ENCODE results near the gene TRIM58. TPM values are rescaled to one million over a fixed set of nuclear protein-coding genes. Genes with fewer than 3 reads are reported as not detected.

The TRIM58 gene
- polyA plus RNA-seq, 1 donor = 1.0 TPM

DNA sequence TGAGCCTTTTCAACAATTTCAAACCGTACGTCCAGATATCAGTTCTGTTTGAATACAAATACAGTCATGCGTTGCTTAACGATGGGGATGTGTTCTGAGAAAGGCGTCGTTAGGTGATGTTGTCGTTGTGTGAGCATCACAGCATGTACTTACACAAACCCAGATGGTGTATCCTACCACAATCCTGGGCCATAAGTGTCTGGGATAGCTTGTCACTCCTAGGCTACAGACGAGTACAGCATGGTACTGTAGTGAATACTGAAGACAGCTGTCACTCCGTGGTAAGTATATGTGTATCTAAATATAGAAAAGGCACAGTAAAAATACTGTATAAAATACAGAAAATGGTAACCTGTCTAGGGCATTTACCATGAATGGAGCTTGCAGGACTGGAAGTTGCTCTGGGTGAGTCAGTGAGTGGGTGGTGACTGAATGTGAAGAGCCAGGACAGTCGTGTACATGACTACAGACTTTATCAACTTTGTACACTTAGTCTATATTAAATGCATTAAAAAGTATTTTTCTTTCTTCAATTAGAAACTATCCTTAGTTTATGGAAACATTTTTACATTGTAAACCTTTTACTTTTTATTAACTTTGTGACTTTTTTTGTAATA is 27.9 kb downstream of the TRIM58 start:
- no peak for DNase-seq

DNA sequence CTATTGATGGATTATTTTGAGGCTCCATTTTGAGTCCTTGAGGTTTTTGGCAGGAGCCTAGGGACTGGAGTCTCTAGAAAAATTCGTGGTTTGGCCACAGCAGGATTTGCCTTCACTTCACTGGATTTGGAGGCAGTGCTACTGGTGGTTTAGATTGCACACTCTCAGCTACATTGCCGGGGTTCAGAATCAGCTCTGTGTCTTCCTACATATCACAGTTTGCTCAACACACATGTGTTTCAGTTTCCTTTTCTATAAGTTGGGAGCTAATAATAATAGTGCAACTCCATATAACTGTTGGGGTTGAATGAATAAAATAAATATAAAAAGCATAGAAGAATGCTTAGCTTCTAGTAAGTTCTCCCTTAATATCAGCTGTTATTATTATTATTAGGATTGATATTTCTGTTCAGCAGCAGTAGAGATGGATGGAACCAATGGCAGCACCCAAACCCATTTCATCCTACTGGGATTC is 38.2 kb downstream of the TRIM58 start, which contains the start of gene OR2W3:
Gene OR2W3 (plus strand): TSS at position 425 of the 475 bp plus-strand sequence. CDS start 0 bp downstream, at position 425.
- DNase-seq = no peak

DNA sequence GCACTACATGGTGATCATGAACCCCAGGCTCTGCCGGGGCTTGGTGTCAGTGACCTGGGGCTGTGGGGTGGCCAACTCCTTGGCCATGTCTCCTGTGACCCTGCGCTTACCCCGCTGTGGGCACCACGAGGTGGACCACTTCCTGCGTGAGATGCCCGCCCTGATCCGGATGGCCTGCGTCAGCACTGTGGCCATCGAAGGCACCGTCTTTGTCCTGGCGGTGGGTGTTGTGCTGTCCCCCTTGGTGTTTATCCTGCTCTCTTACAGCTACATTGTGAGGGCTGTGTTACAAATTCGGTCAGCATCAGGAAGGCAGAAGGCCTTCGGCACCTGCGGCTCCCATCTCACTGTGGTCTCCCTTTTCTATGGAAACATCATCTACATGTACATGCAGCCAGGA is 39.0 kb downstream of the TRIM58 start:
- no peak for DNase-seq

DNA sequence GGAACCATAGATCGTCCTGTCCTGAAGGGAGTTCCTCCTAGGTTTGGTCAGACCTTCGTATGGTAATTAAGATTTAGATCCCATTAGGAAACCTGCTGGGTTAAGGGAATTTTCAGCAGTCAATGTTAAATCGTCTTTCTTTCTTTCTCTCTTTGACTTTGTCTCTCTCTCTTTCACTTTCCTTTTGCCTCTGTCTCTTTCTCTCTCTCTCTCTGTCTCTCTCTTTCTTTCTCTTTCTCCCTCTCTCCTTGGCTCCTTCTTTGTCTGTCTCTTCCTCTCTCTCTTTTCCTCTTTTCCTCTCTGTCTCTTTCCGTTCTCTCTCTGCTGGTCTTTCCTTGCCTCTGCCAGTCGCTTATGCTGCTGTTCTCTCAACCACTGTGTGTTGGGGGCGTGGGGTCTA is 47.1 kb downstream of the TRIM58 start:
- no peak for DNase-seq

DNA sequence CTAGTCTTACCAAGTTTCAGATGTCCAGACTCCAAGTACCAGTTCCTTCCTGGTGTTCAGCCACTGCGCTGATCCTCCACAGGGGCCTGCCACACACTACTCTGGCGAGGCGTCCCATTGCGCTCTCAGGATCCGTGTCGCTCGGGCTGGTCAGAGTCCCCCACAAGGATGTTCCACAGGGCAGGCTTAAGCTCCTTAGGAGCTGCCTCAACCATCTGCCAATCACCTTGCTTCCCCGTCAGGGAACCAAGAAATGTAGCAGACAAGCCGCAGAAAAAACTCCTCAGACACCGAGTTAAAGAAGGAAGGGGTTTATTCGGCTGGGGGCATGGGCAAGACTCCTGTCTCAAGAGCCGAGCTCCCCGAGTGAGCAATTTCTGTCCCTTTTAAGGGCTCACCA is 48.2 kb downstream of the TRIM58 start:
- no peak for DNase-seq

DNA sequence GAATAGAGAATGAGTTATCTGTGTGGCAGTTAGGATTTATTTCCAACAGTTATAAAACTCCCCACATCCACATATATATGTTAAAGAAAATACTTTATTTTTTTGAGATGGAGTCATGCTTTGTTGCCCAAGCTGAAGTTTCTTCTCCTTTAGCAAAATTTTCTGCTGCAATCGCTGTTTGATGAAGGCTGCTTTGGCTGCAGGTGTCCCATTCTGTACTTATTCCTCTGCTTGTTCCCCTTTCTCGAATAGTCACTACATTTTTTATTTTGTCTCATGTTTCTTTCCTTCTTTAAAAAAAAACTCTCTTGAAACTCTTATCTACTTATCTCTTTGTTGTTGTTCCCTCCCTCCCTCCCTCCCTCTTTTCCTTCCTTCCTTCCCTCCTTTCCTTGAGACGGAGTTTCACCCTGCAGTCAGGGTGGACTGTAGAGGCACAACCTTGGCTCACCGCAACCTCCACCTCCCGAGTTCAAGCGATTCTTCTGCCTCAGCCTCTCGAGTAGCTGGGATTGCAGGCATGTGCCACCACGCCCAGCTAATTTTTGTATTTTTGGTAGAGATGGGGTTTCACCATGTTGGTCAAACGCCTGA is 49.0 kb downstream of the TRIM58 start:
- DNase-seq = no peak

DNA sequence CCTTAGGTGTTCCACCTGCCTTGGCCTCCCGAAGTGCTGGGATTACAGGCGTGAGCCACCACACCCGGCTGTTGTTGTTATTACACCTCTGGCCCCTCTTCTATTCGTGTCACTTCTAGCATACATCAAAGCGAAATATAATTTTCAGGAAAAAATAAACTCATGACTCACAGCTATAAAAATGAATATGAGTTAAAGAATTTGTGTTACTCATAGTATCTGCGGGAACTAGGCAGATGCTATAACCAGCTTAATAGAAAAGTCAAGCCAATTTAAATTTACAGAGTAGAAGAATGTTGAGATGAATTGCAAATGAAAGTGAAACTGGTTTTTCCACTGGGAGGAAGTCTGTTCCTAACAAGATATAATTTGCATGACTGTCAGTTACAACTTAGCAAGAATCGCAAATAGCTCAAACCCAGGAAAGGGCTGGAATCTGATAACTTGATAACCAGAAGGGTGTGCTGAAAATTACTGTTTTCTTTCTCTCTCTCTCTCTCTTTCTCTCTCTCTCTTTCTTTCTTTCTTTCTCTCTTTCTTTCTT is 49.6 kb downstream of the TRIM58 start:
- DNase-seq = no peak

DNA sequence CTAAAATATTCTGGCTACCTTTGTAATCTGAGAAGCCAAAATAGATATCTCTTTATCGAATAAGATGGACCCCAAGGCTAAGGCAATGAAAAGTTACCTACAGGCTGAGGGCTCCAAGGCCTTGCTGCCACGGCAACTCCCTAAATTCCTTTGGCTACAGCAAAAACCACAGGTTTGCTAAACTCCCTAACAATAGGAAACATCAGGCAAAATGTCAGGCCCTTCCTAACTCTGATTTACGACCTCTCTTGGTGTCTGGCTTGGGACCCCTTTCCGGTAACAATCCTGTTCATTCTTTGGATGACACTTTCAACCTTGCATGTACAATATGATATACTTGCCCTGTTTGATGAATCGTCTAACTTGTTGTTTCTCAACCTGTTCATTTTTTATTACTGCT is 51.8 kb downstream of the TRIM58 start:
- DNase-seq = no peak

DNA sequence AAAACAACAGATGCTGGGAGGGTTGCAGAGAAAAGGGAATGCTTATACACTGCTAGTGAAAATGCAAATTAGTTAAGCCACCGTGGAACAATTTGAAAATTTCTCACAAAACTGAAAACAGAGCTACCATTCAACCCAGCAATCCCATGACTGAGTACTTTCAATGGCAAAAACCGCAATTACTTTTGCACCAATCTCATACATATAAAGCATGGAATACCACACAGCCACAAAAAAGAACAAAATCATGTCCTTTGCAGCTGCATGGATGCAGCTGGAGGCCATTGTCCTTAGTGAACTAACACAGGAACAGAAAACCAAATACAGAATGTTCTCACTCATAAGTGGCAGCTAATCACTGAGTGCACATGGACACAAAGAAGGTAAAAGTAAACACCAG is 56.8 kb downstream of the TRIM58 start:
- no peak for DNase-seq

DNA sequence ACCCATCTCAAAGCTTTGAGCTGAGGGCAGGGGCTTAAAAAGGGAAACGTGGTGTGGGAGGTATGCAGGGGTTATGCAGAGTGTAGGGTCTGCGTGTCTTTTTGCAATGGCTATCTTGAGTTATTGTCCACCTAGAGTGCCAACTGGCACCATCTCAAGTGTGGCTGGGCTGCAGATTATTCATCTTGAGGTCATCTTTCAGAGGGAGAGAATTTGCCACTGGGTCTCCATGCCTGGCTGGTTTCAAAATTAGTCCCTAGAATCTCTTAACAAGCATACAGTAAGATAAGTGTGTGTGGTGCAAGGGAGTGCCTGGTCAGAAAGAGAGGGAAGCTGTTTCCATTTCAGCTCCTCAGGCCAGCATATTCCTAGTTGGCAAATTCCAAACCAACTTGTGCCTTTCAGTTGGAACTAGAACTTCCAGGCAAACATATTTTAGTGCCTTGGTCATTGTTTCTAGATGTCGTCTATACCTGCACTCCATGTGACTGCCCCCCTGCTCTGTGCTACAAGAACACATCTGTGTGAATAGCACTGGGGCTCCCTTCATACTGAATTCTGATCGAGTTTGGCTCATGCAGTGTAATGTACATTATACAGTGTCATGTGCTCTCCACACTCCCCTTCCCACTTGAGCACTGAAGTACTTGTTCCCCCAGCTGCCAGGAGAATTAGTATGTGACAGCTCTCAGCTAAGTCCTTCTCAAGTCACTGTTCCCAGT is 58.1 kb downstream of the TRIM58 start:
- DNase-seq = no peak

DNA sequence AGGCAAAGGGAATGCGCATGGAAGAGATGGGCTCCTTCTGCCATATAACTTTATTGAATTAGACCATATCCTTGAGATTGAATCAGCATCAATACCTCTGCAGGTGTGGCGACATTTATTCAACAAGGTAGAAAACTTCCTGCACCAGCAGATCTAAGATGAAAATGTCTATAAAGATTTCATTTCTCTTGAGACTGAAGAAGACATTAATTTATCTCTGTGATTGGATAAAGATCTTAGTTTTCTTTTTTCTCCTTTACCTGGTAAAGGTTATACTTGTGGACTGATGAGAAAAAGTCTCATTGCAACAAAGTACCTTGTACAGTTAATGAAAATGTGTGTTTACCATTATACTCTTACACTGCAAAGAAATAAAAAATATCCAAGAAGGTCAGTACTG is 63.0 kb downstream of the TRIM58 start, which contains the start of gene OR2T8:
Gene OR2T8 (plus strand): TSS at position 301 of the 400 bp plus-strand sequence. CDS start 766 bp downstream, outside the sequence.
- no peak for DNase-seq

DNA sequence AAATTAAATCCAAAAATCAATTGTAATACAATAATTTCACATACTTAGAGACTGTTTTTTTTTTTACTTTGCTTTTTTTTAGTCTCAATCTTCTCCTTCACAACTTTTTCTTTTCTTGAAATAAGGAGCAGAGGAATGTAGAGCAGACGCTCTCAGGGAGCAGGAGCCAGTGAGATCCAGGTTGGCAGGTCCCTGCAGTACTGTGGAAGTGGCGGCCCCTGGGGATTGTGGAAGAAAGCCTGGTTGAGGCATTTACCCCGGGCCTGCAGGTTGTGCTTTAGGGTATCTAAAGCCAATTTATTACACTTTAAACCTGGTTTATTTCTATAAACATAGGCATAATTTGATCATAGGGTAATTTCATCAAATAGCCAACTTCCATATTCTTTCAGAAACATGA is 67.0 kb downstream of the TRIM58 start:
- no peak for DNase-seq

DNA sequence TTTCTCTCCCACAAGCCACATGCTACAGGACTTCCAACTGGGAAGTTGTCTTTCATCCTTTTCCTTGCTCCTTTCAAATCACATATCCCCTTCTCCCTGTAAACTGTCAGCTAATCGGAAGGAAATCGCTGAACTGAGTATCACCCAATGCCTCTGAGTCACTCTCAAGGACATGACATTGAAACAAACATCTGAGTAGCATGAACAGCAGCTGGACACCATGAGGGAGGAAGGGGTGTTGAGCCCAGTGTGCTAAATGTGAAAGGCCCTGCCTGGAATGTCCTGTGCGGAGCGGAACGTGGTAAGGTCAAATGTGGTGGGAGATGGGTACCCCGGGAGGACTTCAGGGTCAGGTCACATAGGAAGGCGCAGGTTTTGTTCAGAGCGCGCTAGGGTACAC is 67.9 kb downstream of the TRIM58 start, which contains the start of gene OR2AJ1:
Gene OR2AJ1 (plus strand): TSS at position 22 of the 400 bp plus-strand sequence. CDS start 8,880 bp downstream, outside the sequence.
- no peak for DNase-seq

Other genes with a start within 250 kb of the TRIM58 start
- not detected for gene OR13G1, start 177.4 kb upstream of the TRIM58 start, polyA plus RNA-seq (ENCODE audit: insufficient read length)
- gene OR6F1, start 140.5 kb upstream of the TRIM58 start, polyA plus RNA-seq (ENCODE audit: insufficient read length) = not detected
- gene OR14K1, start 118.6 kb upstream of the TRIM58 start, polyA plus RNA-seq (ENCODE audit: insufficient read length) = not detected
- gene OR14A2, start 109.0 kb upstream of the TRIM58 start, polyA plus RNA-seq (ENCODE audit: insufficient read length) = not detected
- 0.08 TPM for gene OR1C1, start 96.6 kb upstream of the TRIM58 start, polyA plus RNA-seq (ENCODE audit: insufficient read length)
- not detected for gene OR14A16, start 33.1 kb upstream of the TRIM58 start, polyA plus RNA-seq (ENCODE audit: insufficient read length)
- not detected for gene OR11L1, start 15.3 kb upstream of the TRIM58 start, polyA plus RNA-seq (ENCODE audit: insufficient read length)
- gene OR2W3, start 38.4 kb downstream of the TRIM58 start, polyA plus RNA-seq (ENCODE audit: insufficient read length) = 0.25 TPM
- not detected for gene OR2T8, start 63.1 kb downstream of the TRIM58 start, polyA plus RNA-seq (ENCODE audit: insufficient read length)
- gene OR2AJ1, start 67.7 kb downstream of the TRIM58 start, polyA plus RNA-seq (ENCODE audit: insufficient read length) = not detected
- gene OR2L8, start 91.7 kb downstream of the TRIM58 start, polyA plus RNA-seq (ENCODE audit: insufficient read length) = not detected
- gene OR2AK2, start 108.0 kb downstream of the TRIM58 start, polyA plus RNA-seq (ENCODE audit: insufficient read length) = not detected
- not detected for gene OR2L5, start 156.5 kb downstream of the TRIM58 start, polyA plus RNA-seq (ENCODE audit: insufficient read length)
- gene OR2L2, start 172.9 kb downstream of the TRIM58 start, polyA plus RNA-seq (ENCODE audit: insufficient read length) = 0.13 TPM
- not detected for gene OR2L3, start 189.6 kb downstream of the TRIM58 start, polyA plus RNA-seq (ENCODE audit: insufficient read length)
- not detected for gene OR2L13, start 238.0 kb downstream of the TRIM58 start, polyA plus RNA-seq (ENCODE audit: insufficient read length)